HG03280 (cell line): Measurements from ENCODE around the gene GALM.
"Not testable (repeated sequence)": the region's sequence is repeated elsewhere in the genome, so short reads cannot be mapped to it uniquely, and the experiment has no call there.

ENCODE experiments used
- ATAC-seq: cut with Tn5 transposase; IDR thresholded peaks from one replicate; pipeline ENCODE4 v1.9.1; 2021; ENCODE audit warnings: mild to moderate bottlenecking, moderate library complexity; ENCODE audit not compliant: unreplicated experiment

The GALM gene

DNA sequence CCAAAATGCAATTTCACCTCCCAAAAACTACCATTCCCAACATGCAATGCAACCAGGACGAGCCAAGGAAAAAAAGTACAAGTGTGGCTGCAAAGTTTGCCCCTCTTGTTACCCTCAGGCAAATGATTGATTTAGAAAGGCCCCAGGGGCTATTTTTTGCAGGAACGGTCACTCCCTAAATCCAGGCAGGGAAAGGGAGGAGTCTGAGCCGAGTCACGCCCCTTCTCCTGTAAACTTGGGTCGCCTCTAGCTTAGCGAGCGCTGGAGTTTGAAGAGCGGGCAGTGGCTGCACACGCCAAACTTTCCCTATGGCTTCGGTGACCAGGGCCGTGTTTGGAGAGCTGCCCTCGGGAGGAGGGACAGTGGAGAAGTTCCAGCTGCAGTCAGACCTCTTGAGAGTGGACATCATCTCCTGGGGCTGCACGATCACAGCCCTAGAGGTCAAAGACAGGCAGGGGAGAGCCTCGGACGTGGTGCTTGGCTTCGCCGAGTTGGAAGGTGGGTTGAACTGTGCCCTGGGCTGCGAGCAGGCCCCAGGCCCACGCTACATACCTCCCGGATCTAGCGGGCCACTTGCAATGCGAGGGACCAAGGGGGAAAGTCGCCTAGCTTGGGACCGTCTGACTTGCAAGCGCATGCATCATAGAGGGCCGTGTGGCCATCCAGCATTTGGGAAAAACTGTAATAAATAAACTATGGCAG, at the start of gene GALM:
Gene GALM (plus strand): TSS at position 261 of the 702 bp plus-strand sequence. CDS start 48 bp downstream, at position 309.
- peak; percentile 38 for ATAC-seq

DNA sequence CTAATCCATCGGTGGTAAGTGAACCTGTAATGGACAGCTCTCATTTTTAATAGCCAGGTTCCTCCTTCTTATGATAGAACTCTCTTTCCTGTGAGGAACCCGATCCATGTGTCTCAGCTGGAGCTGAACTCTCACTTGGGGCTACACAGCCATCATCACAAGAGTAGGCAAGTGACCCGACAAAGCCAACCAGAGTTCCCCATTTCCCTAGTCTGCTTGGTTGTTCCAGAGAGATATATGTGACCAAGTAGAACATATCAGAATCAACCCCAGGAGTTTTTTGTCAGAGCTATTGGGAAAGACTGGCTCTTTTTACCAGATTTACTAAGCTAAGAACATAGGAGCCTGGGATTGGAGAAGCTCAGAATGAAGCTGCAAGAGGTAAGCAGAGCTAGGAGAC, 48.6 kb upstream of the GALM start:
- ATAC-seq, result no peak

DNA sequence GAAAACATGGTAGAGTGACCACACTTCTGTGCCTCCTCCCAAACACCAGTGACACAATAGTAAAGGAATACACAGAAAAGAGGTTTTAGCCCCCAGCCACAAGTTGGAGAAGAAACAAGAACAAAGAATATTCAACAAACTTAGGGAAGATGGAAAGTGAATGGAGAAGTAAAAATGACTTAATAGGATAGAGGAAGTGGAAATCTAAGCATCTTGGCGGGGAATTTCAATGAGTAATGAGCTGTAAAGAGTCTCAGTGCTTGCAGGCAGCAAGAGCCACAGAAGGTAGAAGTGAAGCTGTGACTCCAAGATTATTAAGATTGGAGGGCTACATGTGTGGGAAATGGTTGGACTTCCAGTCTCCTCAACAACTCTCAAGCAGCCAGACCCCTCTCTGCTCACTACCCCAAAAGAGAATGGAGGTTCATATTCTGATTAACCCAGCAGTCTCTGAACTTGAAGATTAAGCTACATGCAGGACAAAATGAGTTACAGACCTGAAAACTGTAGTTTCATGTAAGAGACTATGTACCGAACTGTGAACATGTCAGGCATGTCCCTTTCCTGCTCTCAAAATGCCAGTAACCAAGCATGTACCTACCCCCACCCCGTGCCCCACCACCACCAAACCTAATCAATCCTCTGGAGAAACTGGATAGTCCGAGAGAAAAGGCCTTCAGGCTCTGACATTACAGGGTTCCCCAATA, 46.3 kb upstream of the GALM start:
- ATAC-seq, result no peak

DNA sequence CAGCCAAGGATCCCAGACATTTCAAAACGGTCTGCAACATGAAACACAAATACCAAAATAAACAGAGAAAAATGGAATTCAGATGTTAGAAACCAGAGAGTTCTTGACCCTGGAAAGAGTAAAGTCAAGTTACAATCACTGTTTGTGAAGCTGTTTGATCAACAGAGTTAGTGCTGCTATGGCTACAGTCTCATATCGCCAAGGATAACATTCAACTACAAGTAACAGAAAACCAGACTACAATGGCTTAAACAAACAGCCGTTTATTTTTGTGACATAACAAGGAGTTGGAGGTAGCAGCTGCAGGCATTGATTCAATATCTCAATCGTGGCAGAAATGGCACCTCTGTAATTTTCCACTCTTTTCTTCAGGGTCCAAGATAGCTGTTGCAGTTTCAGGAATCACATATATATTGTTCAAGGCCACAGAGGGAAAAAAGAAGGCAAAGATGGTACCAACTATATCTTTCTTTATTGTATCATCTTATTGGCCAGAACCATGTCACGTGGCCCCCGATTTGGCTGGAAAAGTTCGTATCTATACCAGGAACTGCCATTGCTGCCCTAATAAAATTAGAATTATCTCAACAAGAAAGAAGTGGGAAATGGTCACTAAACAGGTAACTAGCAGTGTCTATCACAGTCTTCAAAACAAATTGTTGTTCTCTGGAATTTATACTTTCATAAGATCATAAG, 45.5 kb upstream of the GALM start:
- no peak for ATAC-seq

DNA sequence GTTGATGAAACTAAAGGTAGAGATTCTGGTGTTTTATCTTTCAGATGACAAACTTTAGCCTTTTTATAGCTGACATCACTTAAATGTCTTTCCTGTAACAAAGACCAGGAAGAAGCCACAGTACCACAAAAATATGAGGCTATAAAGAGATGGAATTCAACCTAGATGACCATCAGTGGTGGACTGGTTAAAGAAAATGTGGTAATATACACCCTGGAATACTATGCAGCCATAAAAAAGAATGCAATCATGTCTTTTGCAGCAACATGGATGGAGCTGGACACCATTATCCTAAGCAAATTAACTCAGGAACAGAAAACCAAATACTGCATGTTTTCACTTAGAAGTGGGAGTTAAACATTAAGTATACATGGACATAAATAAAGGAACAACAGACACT, 44.9 kb upstream of the GALM start:
- ATAC-seq, result no peak

DNA sequence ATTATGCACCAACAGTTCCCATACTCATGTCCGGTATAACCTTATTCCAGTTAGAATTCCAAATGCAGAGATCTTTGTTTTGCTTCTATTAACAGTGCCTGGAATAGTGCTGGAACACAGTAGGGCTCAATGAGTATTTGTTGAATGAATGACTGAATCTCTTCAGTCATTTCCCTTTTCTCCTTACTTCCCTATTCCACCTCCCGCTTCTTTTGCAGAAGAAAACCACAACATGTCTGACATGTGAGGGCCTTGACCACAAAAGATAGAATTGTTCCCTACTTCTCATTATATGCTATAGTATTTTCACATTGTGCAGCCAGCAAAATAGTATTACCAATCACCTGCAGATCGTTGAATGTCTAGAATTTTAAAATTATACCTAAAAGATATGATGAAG, 43.7 kb upstream of the GALM start:
- no peak for ATAC-seq

DNA sequence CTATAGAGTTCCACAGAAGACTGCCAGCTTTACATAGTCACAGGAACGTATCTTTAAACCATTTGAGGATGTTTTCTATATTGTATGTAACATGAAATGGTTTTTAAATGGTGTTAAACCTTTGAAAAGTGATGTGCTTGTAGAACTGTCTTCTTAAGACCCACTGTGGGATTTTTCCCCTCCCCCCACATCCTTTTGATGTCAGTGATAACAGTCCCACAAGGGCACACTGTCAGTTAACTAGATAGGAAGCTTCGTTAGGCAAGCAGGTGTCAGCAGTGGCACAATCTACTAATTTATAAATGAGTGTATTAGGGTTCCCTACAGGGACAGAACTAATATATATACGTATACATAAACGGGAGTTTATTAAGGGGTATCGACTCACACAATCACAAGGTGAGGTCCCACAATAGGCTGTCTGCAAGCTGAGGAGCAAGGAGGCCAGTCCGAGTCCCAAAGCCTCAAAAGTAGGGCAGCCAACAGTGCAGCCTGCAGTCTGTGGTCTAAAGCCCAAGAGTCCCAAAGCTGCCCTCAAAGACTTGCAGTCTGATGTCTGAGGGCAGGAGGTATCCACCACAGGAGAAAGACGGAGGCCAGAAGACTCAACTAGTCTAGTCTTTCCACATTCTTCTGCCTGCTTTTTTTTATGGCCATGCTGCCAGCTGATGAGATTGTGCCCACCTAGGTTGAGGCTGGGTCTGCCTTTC, 39.4 kb upstream of the GALM start:
- ATAC-seq, result no peak

DNA sequence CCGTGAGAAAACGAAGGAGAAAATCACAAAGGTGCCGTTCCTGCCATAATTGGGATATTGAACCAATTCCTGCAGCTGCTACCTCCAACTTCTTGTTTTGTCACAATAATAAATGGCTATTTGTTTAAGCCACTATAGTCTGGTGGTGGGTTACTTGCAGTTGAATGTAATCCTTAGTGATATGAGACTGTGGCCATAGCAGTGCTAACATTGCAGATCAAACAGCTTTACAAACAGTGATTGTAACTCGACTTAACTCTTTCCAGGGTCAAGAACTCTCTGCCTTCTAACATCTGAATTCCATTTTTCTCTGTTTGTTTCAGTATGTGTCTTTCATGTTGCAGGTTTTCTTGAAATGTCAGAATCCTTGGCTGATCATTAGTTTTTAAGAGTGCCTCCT, 38.5 kb upstream of the GALM start:
- no peak for ATAC-seq

DNA sequence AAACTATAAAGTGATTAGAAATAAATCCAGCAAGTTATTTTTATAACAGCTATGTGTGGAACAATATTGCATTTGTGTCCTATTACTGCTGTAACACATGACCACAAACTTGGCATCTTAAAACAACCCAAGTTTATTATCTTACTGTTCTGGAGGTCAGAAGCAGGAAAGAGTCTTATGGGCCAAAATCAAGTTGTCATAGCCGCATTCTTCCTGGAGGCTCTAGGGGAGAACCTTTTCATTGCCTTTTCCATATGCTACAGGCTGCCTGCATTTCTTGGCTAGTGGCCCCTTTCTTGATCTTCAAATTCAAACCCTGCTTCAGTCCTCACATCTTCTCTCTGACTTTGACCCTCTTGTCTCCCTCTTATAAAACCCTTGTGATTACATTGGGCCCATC, 36.2 kb upstream of the GALM start:
- ATAC-seq, result no peak

DNA sequence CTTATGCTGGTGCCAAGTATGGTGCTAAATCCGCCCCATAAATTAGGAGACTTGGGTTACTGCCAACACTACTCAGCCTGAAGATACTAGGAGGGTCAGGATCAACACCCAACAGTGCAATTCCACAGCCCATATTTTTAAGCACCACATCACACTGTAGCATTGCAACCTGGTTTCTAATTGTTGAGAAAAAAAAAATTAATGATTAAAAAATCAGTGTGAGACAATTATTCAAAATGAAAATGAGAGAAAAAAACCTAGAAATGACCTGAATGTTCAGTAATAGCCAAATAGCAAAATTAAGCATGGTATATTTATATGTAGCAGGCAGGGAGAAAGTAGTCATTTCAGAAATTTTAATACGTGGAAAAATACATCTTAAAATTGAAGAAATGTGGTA, 33.9 kb upstream of the GALM start:
- no peak for ATAC-seq

DNA sequence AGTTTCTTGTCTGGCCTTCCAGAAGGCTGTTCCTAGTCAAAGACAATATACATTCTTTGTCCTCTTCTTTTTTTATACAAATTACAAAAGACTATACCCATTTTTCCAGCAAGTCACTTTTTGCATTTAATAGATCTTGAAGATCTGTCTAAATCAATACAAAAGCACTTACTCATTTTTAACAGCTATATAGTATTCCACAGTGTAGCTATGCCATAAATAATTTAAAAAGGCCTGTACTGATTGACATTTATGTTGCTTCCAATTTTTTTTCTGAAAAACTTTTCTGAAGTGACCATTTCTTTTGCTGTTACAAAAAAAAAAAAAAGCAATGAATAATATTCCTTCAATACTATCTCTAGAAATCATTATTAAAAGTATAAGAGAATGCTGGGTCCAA, 32.9 kb upstream of the GALM start:
- no peak for ATAC-seq

DNA sequence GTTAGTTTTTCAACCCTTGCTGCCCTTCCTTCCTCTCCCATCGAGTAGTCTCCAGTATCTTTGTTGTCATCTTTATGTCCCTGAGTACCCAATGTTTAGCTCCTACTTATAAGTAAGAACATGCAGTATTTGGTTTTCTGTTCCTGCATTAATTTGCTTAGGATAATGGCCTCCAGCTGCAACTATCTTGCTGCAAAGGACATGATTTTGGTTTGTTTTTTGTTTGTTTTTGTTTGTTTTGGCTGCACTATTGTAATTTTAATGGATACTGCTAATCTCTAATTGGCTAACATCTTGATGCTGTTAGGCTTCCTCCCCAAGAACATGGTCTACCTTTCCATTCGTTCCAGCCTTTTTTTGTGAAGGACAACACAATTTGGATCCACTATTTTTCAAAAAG, 32.0 kb upstream of the GALM start:
- no peak for ATAC-seq

DNA sequence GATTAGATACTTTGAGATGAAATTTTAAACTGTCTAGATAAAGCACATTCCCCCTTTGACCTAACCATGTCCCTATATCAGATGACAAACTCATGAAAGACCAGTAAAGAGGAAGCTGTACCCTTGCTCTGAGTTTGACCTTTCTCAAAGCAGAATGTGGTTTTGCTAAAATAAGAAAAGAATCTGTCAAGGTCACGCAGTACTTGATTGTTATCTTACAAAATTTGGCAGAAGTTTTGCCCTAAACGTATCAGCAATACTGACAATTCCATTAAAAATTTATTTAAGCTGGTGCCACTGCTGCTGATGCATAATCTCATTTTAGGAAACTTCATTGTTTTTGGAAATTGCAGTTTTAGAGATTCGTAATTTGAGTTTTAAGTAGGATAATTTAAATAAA, 31.2 kb upstream of the GALM start:
- ATAC-seq, result peak; percentile 86

DNA sequence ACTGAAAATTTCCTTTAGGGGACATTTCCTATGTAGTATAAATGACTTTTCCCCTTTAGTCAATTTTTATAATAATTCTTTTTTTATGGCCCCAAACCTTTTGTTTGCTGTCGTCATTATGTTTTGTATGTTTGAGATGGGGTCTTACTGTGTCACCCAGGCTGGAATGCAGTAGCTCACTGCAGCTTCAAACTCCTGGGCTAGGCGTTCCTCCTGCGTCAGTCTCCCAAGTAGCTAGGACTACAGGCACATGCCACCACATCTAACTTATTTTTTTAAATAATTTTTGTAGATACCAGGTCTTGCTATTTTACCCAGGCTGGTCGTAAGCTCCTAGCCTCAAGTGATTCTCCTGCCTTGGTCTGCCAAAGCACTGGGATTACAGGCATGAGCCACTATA, 30.8 kb upstream of the GALM start:
- no peak for ATAC-seq

DNA sequence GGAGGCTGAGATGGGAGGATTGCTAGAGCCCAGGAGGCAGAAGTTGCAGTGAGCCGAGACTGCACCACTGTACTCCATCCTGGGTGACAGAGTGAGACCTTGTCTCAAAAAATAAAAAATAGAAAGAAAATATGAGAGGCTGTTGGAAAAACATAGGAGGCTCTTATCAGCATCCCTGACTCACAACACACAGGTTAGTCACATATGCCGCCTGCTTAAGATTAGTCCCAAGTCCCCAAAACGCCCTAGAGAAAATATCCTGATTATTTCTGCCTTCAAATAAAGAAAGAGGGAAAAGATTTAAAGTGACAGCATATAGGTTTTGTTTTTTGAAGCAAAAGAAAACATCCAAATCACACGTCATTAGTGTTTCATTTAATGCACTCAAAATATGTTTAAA, 29.8 kb upstream of the GALM start:
- no peak for ATAC-seq

DNA sequence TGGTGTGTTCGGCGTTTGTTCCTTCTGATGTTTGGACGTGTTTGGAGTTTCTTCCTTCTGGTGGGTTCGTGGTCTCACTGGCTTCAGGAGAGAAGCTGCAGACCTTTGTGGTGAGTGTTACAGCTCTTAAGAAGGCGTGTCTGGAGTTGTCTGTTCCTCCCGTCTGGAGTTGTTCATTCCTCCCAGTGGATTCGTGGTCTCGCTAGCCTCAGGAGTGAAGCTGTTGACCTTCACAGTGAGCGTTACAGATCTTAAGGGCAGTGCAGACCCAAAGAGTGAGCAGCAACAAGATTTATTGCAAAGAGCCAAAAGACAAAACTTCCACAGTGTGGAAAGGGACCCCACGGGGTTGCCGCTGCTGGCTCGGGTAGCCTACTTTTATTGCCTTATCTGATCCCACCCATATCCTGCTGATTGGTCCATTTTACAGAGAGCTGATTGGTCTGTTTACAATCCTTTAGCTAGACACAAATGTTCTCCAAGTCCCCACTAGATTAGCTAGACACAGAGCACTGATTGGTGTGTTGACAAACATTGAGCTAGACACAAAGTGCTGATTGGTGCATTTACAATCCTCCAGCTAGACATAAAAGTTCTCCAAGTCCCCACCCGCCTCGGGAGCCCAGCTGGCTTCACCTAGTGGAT, 23.4 kb upstream of the GALM start:
- not testable (repeated sequence) for ATAC-seq

DNA sequence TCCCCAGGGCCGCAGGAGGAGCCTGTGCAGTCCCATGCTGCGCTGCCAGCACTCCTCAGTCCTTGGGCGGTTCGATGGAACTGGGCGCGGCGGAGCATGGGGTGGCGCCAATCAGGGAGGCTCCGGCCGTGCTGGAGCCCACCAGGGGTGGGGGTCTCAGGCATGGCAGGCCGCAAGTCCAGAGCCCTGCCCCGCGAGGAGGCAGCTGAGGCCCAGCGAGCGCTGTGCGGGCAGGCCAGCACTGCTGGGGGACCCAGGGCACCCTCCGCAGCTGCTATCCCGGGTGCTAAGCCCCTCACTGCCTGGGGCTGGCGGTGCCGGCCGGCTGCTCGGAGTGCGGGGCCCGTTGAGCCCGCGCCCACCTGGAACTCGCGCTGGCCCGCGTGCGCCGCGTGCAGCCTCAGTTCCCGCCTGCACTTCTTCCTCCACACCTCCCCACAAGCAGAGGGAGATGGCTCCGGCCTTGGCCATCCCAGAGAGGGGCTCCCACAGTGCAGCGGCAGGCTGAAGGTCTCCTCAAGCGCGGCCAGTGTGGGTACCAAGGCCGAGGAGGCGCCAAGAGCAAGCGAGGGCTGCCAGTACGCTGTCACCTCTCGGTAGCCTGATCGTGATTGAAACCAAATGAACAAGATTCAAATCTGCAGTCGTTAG, 22.8 kb upstream of the GALM start:
- no peak for ATAC-seq

DNA sequence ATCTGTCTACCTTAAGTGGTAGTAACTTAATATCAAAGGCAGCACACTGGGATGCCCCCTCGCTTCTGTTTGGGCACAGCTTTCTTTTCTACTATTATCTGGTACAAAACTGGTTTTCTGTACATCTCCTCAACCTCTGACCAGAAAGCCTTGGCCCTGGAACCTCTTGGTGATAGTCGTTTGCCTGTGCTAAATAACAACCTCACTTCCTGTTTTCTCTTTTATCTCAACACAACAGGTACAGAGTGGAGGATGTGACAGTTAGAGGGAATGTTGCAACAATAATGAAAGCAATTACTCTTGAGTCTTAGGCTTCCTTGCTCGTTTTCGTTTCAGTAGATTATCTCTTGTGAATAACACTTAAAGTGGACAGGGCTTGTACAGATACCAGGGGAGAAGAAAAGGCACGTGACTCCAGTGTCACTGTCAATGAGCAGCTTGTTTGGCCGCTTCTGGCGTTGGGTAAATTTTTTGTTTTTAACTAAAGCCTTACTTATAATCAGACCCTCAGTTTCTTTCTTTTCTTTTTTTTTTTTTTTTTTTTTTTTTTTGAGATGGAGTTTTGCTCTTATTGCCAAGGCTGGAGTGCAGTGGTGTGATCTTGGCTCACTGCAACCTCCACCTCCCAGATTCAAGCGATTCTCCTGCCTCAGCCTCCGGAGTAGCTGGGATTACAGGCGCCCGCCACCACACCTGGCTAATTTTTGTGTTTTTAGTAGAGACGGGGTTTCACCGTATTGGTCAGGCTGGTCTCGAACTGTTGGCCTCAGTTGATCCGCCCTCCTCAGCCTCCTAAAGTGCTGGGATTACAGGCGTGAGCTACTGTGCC, 22.0 kb upstream of the GALM start:
- not testable (repeated sequence) for ATAC-seq

DNA sequence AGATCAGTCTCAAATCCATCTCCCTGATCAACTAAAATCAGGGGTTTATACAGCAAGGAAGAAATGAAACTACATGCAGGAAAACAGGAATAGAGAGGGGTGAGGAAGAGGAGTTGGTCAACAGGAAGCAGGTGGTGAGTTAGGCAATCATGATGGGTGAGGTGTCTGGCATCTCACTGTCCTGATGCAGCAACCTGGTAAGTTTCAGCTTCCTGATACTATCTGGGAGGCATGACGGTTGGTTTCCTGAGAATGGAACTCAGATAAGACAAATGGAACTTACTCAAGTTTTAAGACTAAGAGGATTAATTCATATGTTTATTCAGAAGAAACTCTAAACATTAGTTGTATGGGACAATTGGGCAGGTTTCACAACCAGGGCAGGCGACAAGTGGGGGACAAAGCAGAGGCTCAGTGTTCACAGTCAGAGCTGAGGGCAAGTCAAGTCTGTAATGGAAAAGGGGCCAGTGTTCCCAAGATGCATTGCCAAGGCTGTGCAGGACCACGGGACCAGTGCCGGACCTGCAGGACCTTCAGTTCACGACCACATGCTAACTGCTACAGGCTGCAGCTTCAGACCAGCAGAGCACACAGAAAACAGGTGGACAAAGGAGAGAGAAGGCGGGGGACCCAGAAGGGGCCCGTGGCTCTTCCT, 17.7 kb upstream of the GALM start:
- ATAC-seq, result no peak
